Neuronal stem cell (in vitro differentiated cells): ENCODE measurements around the gene TMEM120A.
A peak's percentile ranks its signal among the peaks of the same experiment; 100 is the strongest.

Source experiments
- DNase-seq: peaks from one replicate; pipeline ENCODE4 v3.0.0-alpha.2; 2013; ENCODE audit warnings: low spot score
- H2AFZ ChIP-seq: one replicate; pipeline ENCODE4 v1.6.1; 2013; ENCODE audit warnings: mild to moderate bottlenecking, low read length, inconsistent platforms
- H2AK5ac ChIP-seq: 2 replicates; pipeline ENCODE4 v1.6.1; 2013; ENCODE audit warnings: low read depth, mild to moderate bottlenecking, inconsistent platforms, low read length, moderate library complexity, mixed read lengths
- H2BK120ac ChIP-seq: 2 replicates; pipeline ENCODE4 v1.6.1; 2013; ENCODE audit warnings: low read depth, mild to moderate bottlenecking, inconsistent platforms, low read length, moderate library complexity, mixed read lengths
- H2BK12ac ChIP-seq: one replicate; pipeline ENCODE4 v1.6.1; 2013; ENCODE audit warnings: low read length, inconsistent platforms
- H2BK15ac ChIP-seq: 2 replicates; pipeline ENCODE4 v1.6.1; 2013; ENCODE audit warnings: mild to moderate bottlenecking, low read length, inconsistent platforms, mixed read lengths
- H2BK5ac ChIP-seq: one replicate; pipeline ENCODE4 v1.6.1; 2013; ENCODE audit warnings: inconsistent platforms, mild to moderate bottlenecking, low read length, moderate library complexity
- H3K14ac ChIP-seq: one replicate; pipeline ENCODE4 v1.6.1; 2013; ENCODE audit warnings: low read length, inconsistent platforms
- H3K18ac ChIP-seq: 2 replicates; pipeline ENCODE4 v1.6.1; 2013; ENCODE audit warnings: low read length, inconsistent platforms
- H3K23ac ChIP-seq: 2 replicates; pipeline ENCODE4 v1.6.1; 2013; ENCODE audit warnings: low read depth, mild to moderate bottlenecking, mixed read lengths, low read length, inconsistent platforms; ENCODE audit not compliant: poor library complexity
- H3K27ac ChIP-seq: replicated peaks from 3 replicates; pipeline ENCODE4 v1.5.1; 2013; ENCODE audit warnings: low read length, inconsistent platforms
- H3K27me3 ChIP-seq, 3 experiments: 2 replicates each; pipeline ENCODE4 v1.6.1; 2013; ENCODE audit warnings: low read length in 3 of 3, mild to moderate bottlenecking in 2 of 3, inconsistent platforms in 1 of 3, low read depth in 1 of 3, mixed read lengths in 1 of 3, moderate library complexity in 1 of 3; ENCODE audit not compliant: control insufficient read depth in 3 of 3, insufficient read depth in 3 of 3
- H3K36me3 ChIP-seq, 2 donors: replicated peaks in 1 of 2; 2 replicates each; pipeline ENCODE4 v1.6.1; 2013; ENCODE audit warnings: low read length in 2 of 2; ENCODE audit not compliant: control insufficient read depth in 2 of 2, insufficient read depth in 2 of 2
- H3K4ac ChIP-seq: 2 replicates; pipeline ENCODE4 v1.6.1; 2013; ENCODE audit warnings: inconsistent platforms, mild to moderate bottlenecking, low read length, moderate library complexity
- H3K4me1 ChIP-seq, 2 donors: 1 replicate in 1 of 2; 2 replicates in 1 of 2; pipeline ENCODE4 v1.6.1; 2013; ENCODE audit warnings: low read length in 2 of 2, low read depth in 1 of 2; ENCODE audit not compliant: control insufficient read depth in 2 of 2, insufficient read depth in 1 of 2
- H3K4me2 ChIP-seq: one replicate; pipeline ENCODE4 v1.6.1; 2013; ENCODE audit warnings: mild to moderate bottlenecking, low read length, inconsistent platforms; ENCODE audit not compliant: insufficient read depth, poor library complexity, severe bottlenecking
- H3K4me3 ChIP-seq, 2 donors: 2 replicates each; pipeline ENCODE4 v1.5.1; 2013; ENCODE audit warnings: low read length in 2 of 2, mild to moderate bottlenecking in 2 of 2, inconsistent platforms in 1 of 2, moderate library complexity in 1 of 2
- H3K79me1 ChIP-seq: one replicate; pipeline ENCODE4 v1.6.1; 2013; ENCODE audit warnings: low read depth, mild to moderate bottlenecking, inconsistent platforms, low read length, moderate library complexity
- H3K9ac ChIP-seq: one replicate; pipeline ENCODE4 v1.6.1; 2013; ENCODE audit warnings: mild to moderate bottlenecking, low read depth, low read length, inconsistent platforms; ENCODE audit not compliant: poor library complexity
- H3K9me3 ChIP-seq, 2 donors: replicated peaks in 1 of 2; 2 replicates each; pipeline versions ENCODE3 to v1.6.1; 2013; ENCODE audit warnings: low read length in 2 of 2, mild to moderate bottlenecking in 2 of 2, inconsistent platforms in 1 of 2, low read depth in 1 of 2, mixed read lengths in 1 of 2, moderate library complexity in 1 of 2; ENCODE audit not compliant: control insufficient read depth in 2 of 2, insufficient read depth in 1 of 2
- H4K8ac ChIP-seq: one replicate; pipeline ENCODE4 v1.6.1; 2013; ENCODE audit warnings: low read depth, mild to moderate bottlenecking, inconsistent platforms, low read length, moderate library complexity
- H4K91ac ChIP-seq: one replicate; pipeline ENCODE4 v1.6.1; 2013; ENCODE audit warnings: low read length, low read depth, mild to moderate bottlenecking, inconsistent platforms; ENCODE audit not compliant: poor library complexity
- WGBS, 2 donors: extraction: QIAGEN DNeasy Blood & Tissue Kit; methylation state at CpG; one replicate each; pipeline ENCODE4 v1.1.7; 2013; ENCODE audit warnings: missing lambda C conversion rate in 2 of 2, mixed read lengths in 1 of 2; ENCODE audit not compliant: insufficient read length in 2 of 2, insufficient replicate concordance in 1 of 2; ENCODE audit errors: extremely low coverage in 2 of 2; 5-methylcytosine and 5-hydroxymethylcytosine counted together

TMEM120A gene

GRCh38 chr7:75983471-75984129, 10.8 kb downstream of the TMEM120A start:
- H2BK15ac ChIP-seq, result no peak overlapping the region
- no peak overlapping the region for H2AFZ ChIP-seq
- H3K18ac ChIP-seq, result no peak overlapping the region
- no CpG with 5 or more reads among the region's 26 CpGs for WGBS, 2 donors
- H3K4me2 ChIP-seq, result no peak overlapping the region
- no peak overlapping the region for H3K4me3 ChIP-seq
- no peak overlapping the region for H2BK12ac ChIP-seq
- no peak for DNase-seq
- H3K27ac ChIP-seq, result no peak overlapping the region
- peaks cover 6% of the 10 kb centered on the region for H3K79me1 ChIP-seq
- H3K36me3 ChIP-seq, result peaks cover 50 to 92% of the 10 kb centered on the region in 2 donors
- H4K8ac ChIP-seq, result no peak overlapping the region
- peak overlapping the region; percentile 21 for H3K9ac ChIP-seq
- no peaks in the 10 kb centered on the region for H3K9me3 ChIP-seq
- H3K27me3 ChIP-seq, result no peaks in the 10 kb centered on the region
- H3K4me1 ChIP-seq, result no peaks in the 10 kb centered on the region
- H2BK120ac ChIP-seq, result no peak overlapping the region
- no peak overlapping the region for H4K91ac ChIP-seq
- H3K4ac ChIP-seq, result no peak overlapping the region
- no peak overlapping the region for H2AK5ac ChIP-seq
- H3K14ac ChIP-seq, result no peak overlapping the region
- no peak overlapping the region for H3K23ac ChIP-seq
- peak overlapping the region; percentile 9 for H2BK5ac ChIP-seq

- Histone ChIP-seq H3K9me3 (no peaks in the 10 kb centered on the region), H3K4me2 (no peak overlapping the region), H3K27me3 (no peaks in the 10 kb centered on the region), H2AK5ac (no peak overlapping the region), H3K23ac (no peak overlapping the region), H2BK12ac (no peak overlapping the region), H3K4ac (no peak overlapping the region), H2BK15ac (peak overlapping the region; percentile 37), H4K91ac (no peak overlapping the region), H2BK5ac (peak overlapping the region; percentile 53), H3K79me1 (peaks cover 2% of the 10 kb centered on the region), H2AFZ (no peak overlapping the region), H3K9ac (no peak overlapping the region), H2BK120ac (no peak overlapping the region), H3K27ac (no peak overlapping the region), H3K4me3 (no peak overlapping the region), H4K8ac (peak overlapping the region; percentile 65), H3K4me1 (no peaks in the 10 kb centered on the region), H3K14ac (peak overlapping the region; percentile 56), H3K36me3 (peaks cover 47 to 89% of the 10 kb centered on the region in 2 donors), H3K18ac (peak overlapping the region; percentile 48)
- no CpG with 5 or more reads among the region's 22 CpGs for WGBS, 2 donors
- DNase-seq, result no peak
Observed at GRCh38 chr7:75982306-75983064, 11.9 kb downstream of the TMEM120A start.

GRCh38 chr7:75981453-75982305, 12.7 kb downstream of the TMEM120A start:
- no peak overlapping the region for H3K4ac ChIP-seq
- H3K14ac ChIP-seq, result no peak overlapping the region
- no peak overlapping the region for H2AK5ac ChIP-seq
- no peaks in the 10 kb centered on the region for H3K9me3 ChIP-seq
- H3K23ac ChIP-seq, result no peak overlapping the region
- H3K79me1 ChIP-seq, result peaks cover 2% of the 10 kb centered on the region
- no peaks in the 10 kb centered on the region for H3K27me3 ChIP-seq
- no peak overlapping the region for H2AFZ ChIP-seq
- H2BK12ac ChIP-seq, result no peak overlapping the region
- H4K91ac ChIP-seq, result no peak overlapping the region
- no peak for DNase-seq
- H3K4me2 ChIP-seq, result no peak overlapping the region
- H2BK5ac ChIP-seq, result peak overlapping the region; percentile 53
- peak overlapping the region; percentile 37 for H2BK15ac ChIP-seq
- no peak overlapping the region for H3K4me3 ChIP-seq
- H3K27ac ChIP-seq, result no peak overlapping the region
- H2BK120ac ChIP-seq, result no peak overlapping the region
- H3K4me1 ChIP-seq, result no peaks in the 10 kb centered on the region
- no peak overlapping the region for H4K8ac ChIP-seq
- no CpG with 5 or more reads among the region's 38 CpGs for WGBS, 2 donors
- H3K9ac ChIP-seq, result no peak overlapping the region
- peak overlapping the region; percentile 48 for H3K18ac ChIP-seq
- peaks cover 41 to 87% of the 10 kb centered on the region in 2 donors for H3K36me3 ChIP-seq

GRCh38 chr7:75981203-75981452, 13.3 kb downstream of the TMEM120A start:
- Histone ChIP-seq H4K8ac (no peak overlapping the region), H3K4me2 (no peak overlapping the region), H2BK120ac (no peak overlapping the region), H3K23ac (no peak overlapping the region), H4K91ac (peak overlapping the region; percentile 12), H3K36me3 (peaks cover 39 to 82% of the 10 kb centered on the region in 2 donors), H2AFZ (no peak overlapping the region), H3K4me3 (no peak overlapping the region), H3K14ac (no peak overlapping the region), H3K4ac (no peak overlapping the region), H3K27me3 (no peaks in the 10 kb centered on the region), H2AK5ac (no peak overlapping the region), H3K9me3 (no peaks in the 10 kb centered on the region), H3K4me1 (no peaks in the 10 kb centered on the region), H3K9ac (no peak overlapping the region), H3K27ac (no peak overlapping the region), H2BK5ac (peak overlapping the region; percentile 53), H2BK15ac (no peak overlapping the region), H3K79me1 (peaks cover 2% of the 10 kb centered on the region), H2BK12ac (no peak overlapping the region), H3K18ac (no peak overlapping the region)
- DNase-seq, result no peak
- no CpG with 5 or more reads among the region's 12 CpGs for WGBS, 2 donors
